Small intestine (tissue), 7 donors: ENCODE results near the gene C17orf114.

Experiments used
- DNase-seq, 2 donors: peaks; one replicate each; pipeline versions ENCODE4 v3.0.0 to v3.0.0-alpha.2; 2013
- FAIRE-seq: peaks from 2 replicates; lab custom pipeline; 2012; peaks lifted over from hg19 to GRCh38; lab: Jason Lieb, UNC
- H3K27ac ChIP-seq, 3 donors: one replicate each; pipeline ENCODE4 v1.5.1; 2013; ENCODE audit warnings: low read length in 2 of 3, mild to moderate bottlenecking in 2 of 3, control low read depth in 1 of 3, inconsistent platforms in 1 of 3, low read depth in 1 of 3, moderate library complexity in 1 of 3
- H3K27me3 ChIP-seq, 3 donors: one replicate each; pipeline ENCODE4 v1.6.1; 2013; ENCODE audit warnings: low read length in 3 of 3, inconsistent platforms in 1 of 3; ENCODE audit not compliant: control insufficient read depth in 3 of 3, insufficient read depth in 3 of 3
- H3K36me3 ChIP-seq, 3 donors: one replicate each; pipeline ENCODE4 v1.6.1; 2013; ENCODE audit warnings: low read length in 3 of 3, inconsistent platforms in 1 of 3, low read depth in 1 of 3, mild to moderate bottlenecking in 1 of 3, moderate library complexity in 1 of 3; ENCODE audit not compliant: control insufficient read depth in 3 of 3, insufficient read depth in 2 of 3
- H3K4me1 ChIP-seq, 3 donors: one replicate each; pipeline ENCODE4 v1.6.1; 2013; ENCODE audit warnings: low read length in 2 of 3, inconsistent platforms in 1 of 3, low read depth in 1 of 3, mild to moderate bottlenecking in 1 of 3, moderate library complexity in 1 of 3; ENCODE audit not compliant: control insufficient read depth in 3 of 3, insufficient read depth in 2 of 3
- H3K4me3 ChIP-seq, 3 donors: one replicate each; pipeline ENCODE4 v1.5.1; 2013; ENCODE audit warnings: low read length in 3 of 3, control low read depth in 1 of 3, inconsistent platforms in 1 of 3, low read depth in 1 of 3, mild to moderate bottlenecking in 1 of 3, moderate library complexity in 1 of 3
- H3K9me3 ChIP-seq, 2 donors: one replicate each; pipeline ENCODE4 v1.6.1; 2013; ENCODE audit warnings: low read depth in 1 of 2, low read length in 1 of 2; ENCODE audit not compliant: control insufficient read depth in 2 of 2, insufficient read depth in 1 of 2
- WGBS, 3 donors: extraction: QIAGEN DNeasy Blood & Tissue Kit; methylation state at CpG; one replicate each; pipeline ENCODE4 v1.1.7; 2013; 5-methylcytosine and 5-hydroxymethylcytosine counted together
- donor health status: healthy with polysubstance abuse.
- donor health status: control.
- donor health status: control.
- donor health status: Bipolar disorder and iron deficiency.
- donor health status: healthy.

C17orf114 gene

GRCh38 chr17:4772235-4772613, 29.9 kb downstream of the C17orf114 start:
- Histone ChIP-seq H3K27me3 (peaks cover 0 to 2% (median 0%) of the 10 kb centered on the region in 3 donors), H3K9me3 (no peaks in the 10 kb centered on the region), H3K36me3 (no peaks in the 10 kb centered on the region), H3K4me3 (peak overlapping the region in 2 of 3 donors; percentile 27 to 68), H3K4me1 (peaks cover 0 to 26% (median 7%) of the 10 kb centered on the region in 3 donors), H3K27ac (peak overlapping the region; percentile 82 to 93 (median 90))
- 27 to 56% (median 33%) methylated on average over 10 of the region's 10 CpGs for WGBS, 3 donors
- FAIRE-seq, result no peak
- peak; percentile 72 to 85 for DNase-seq

GRCh38 chr17:4771519-4772234, 30.5 kb downstream of the C17orf114 start, which contains the start of gene TM4SF5:
Gene TM4SF5, plus strand, starts transcription at chr17:4771886. Its CDS starts 37 bp downstream, at chr17:4771923.
- peaks cover 0 to 26% (median 7%) of the 10 kb centered on the region in 3 donors for H3K4me1 ChIP-seq
- peak within 1 kb of the TSS; percentile 82 to 93 (median 90) for H3K27ac ChIP-seq
- no peaks in the 10 kb centered on the region for H3K36me3 ChIP-seq
- H3K27me3 ChIP-seq, result peaks cover 0 to 2% (median 0%) of the 10 kb centered on the region in 3 donors
- no peaks in the 10 kb centered on the region for H3K9me3 ChIP-seq
- H3K4me3 ChIP-seq, result peak within 1 kb of the TSS in 2 of 3 donors; percentile 27 to 68
- FAIRE-seq (no peak), DNase-seq (peak; percentile 96 to 99)
- WGBS, 3 donors, result 14 to 42% (median 20%) methylated on average over 13 of the region's 13 CpGs

DNA sequence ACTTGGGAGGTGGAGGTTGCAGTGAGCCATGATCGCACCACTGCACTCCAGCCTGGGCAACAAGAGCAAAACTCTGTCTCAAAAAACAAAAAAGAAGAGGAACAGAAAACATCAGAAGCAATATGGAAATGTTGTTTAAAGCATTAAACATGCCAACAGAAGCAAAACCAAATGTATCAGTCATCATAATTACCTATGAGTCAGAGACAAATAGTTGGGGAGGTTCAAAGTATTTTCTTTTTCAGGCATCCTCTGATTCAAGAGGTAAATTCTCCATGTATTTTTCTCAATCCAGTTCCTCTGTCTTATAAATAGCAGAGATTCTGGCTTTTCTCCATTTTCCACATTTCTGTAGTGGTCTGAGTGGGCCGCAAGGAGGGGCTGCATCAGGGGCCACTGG, 32.5 kb downstream of the C17orf114 start:
- Histone ChIP-seq H3K36me3 (no peaks in the 10 kb centered on the region), H3K27me3 (peaks cover 0 to 2% (median 0%) of the 10 kb centered on the region in 3 donors), H3K9me3 (no peaks in the 10 kb centered on the region), H3K27ac (peak overlapping the region; percentile 30 to 57 (median 32)), H3K4me1 (peaks cover 0 to 26% (median 7%) of the 10 kb centered on the region in 3 donors), H3K4me3 (no peak overlapping the region)
- peak in 1 of 2 donors; percentile 72 for DNase-seq
- no peak for FAIRE-seq
- 89 to 97% (median 96%) methylated on average over 2 of the region's 2 CpGs for WGBS, 3 donors

- Histone ChIP-seq H3K36me3 (no peaks in the 10 kb centered on the region), H3K4me3 (no peak overlapping the region), H3K27me3 (no peaks in the 10 kb centered on the region), H3K9me3 (no peaks in the 10 kb centered on the region), H3K4me1 (peaks cover 0 to 26% (median 7%) of the 10 kb centered on the region in 3 donors), H3K27ac (no peak overlapping the region)
- WGBS, 3 donors, result 84 to 88% (median 84%) methylated on average over 6 of the region's 6 CpGs
- no peak for DNase-seq
- no peak for FAIRE-seq
Measured at GRCh38 chr17:4768298-4768697, 33.8 kb downstream of the C17orf114 start.

DNA sequence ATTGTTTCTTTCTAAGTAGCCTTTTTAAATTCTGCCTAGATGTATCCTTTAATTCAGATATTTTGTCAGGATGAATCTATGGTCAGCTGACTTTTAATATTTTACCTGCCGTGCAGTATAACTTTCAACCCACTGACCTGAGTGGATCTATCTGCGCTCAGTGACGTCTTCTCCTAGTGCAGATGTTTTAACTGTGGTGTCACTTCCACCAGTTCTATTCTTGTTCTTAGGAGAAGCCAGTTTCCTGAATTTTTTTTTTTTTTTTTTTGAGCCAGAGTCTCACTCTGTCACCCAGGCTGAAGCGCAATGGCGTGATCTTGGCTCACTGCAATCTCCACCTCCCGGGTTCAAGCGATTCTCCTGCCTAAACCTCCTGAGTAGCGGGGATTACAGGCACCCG, 35.4 kb downstream of the C17orf114 start:
- H3K4me3 ChIP-seq, result no peak overlapping the region
- no peak overlapping the region for H3K27ac ChIP-seq
- 84 to 92% (median 91%) methylated on average over 9 of the region's 9 CpGs for WGBS, 3 donors
- DNase-seq, result no peak
- no peaks in the 10 kb centered on the region for H3K27me3 ChIP-seq
- H3K4me1 ChIP-seq, result peaks cover 0 to 16% (median 6%) of the 10 kb centered on the region in 3 donors
- H3K36me3 ChIP-seq, result no peaks in the 10 kb centered on the region
- no peak for FAIRE-seq
- H3K9me3 ChIP-seq, result no peaks in the 10 kb centered on the region

GRCh38 chr17:4766201-4766600, 35.9 kb downstream of the C17orf114 start:
- no peaks in the 10 kb centered on the region for H3K9me3 ChIP-seq
- WGBS, 3 donors, result 85 to 90% (median 86%) methylated on average over 3 of the region's 3 CpGs
- DNase-seq (no peak), FAIRE-seq (no peak)
- peak overlapping the region in 1 of 3 donors; percentile 58 for H3K27ac ChIP-seq
- no peaks in the 10 kb centered on the region for H3K27me3 ChIP-seq
- H3K4me3 ChIP-seq, result no peak overlapping the region
- H3K4me1 ChIP-seq, result peaks cover 0 to 13% (median 6%) of the 10 kb centered on the region in 3 donors
- H3K36me3 ChIP-seq, result no peaks in the 10 kb centered on the region

DNA sequence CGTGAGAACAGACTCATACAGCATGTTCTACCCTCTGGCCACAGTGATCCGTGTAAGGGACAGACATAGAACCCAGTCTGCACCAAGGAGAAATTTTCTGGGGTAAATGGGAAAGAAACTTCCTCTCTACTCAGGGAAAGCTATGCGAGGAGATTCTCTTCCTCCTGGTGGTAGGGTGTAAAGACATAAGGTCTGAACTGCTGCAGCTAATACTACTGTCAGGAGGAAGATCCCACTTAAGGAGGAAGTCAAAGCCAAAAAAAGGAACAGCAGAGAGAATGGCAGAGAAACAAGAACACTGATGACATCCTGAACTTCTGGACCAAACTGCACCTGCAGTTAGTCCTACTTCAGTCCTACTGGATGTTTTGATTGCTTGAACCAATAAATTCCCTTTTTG, 37.5 kb downstream of the C17orf114 start:
- FAIRE-seq, result no peak
- Histone ChIP-seq H3K4me3 (no peak overlapping the region), H3K36me3 (no peaks in the 10 kb centered on the region), H3K27ac (peak overlapping the region in 1 of 3 donors; percentile 37), H3K9me3 (no peaks in the 10 kb centered on the region), H3K27me3 (no peaks in the 10 kb centered on the region), H3K4me1 (peaks cover 0 to 2% (median 0%) of the 10 kb centered on the region in 3 donors)
- DNase-seq, result no peak
- 59 to 81% (median 72%) methylated on average over 3 of the region's 3 CpGs for WGBS, 3 donors

DNA sequence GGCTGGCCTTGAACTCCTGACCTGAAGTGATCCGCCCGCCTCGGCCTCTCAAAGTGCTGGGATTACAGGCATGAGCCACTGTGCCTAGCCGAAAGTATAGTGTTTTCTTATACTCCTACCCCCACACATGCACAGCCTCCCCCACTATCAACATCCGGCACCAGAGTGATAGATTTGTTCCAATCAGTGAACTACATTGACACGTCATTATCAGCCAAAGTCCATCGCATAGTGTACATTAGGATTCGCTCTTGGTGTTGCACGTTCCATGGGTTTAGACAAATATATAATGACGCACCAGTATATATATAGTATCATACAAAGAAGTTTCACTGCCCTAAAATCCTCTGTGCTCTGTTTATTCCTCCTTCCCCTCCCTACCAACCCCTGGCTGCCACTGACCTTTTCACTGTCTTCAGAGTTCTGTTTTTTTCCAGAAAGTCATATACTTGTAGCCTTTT, 42.3 kb downstream of the C17orf114 start:
- Histone ChIP-seq H3K27ac (peak overlapping the region in 1 of 3 donors; percentile 60), H3K9me3 (no peaks in the 10 kb centered on the region), H3K4me1 (no peaks in the 10 kb centered on the region), H3K4me3 (no peak overlapping the region), H3K27me3 (peaks cover 0 to 4% (median 4%) of the 10 kb centered on the region in 3 donors), H3K36me3 (no peaks in the 10 kb centered on the region)
- DNase-seq, result peak; percentile 93 to 97
- WGBS, 3 donors, result 12 to 41% (median 39%) methylated on average over 10 of the region's 10 CpGs
- FAIRE-seq, result no peak
